Medulla oblongata (tissue), 1 donor: ENCODE results near the gene DLEC1.
A peak's percentile ranks its signal among the peaks of the same experiment; 100 is the strongest.
"Not testable (repeated sequence)": the region's sequence is repeated elsewhere in the genome, so short reads cannot be mapped to it uniquely, and the experiment has no call there.

Experiments used
- DNase-seq: peaks from one replicate; pipeline ENCODE4 v3.0.0-alpha.2; 2015; ENCODE audit errors: extremely low spot score

The DLEC1 gene

GRCh38 chr3:38083254-38083653 lies 44.2 kb downstream of the DLEC1 start:
- not testable (repeated sequence) for DNase-seq

- no peak for DNase-seq
Measured at GRCh38 chr3:38083871-38084333, 44.9 kb downstream of the DLEC1 start.

DNA sequence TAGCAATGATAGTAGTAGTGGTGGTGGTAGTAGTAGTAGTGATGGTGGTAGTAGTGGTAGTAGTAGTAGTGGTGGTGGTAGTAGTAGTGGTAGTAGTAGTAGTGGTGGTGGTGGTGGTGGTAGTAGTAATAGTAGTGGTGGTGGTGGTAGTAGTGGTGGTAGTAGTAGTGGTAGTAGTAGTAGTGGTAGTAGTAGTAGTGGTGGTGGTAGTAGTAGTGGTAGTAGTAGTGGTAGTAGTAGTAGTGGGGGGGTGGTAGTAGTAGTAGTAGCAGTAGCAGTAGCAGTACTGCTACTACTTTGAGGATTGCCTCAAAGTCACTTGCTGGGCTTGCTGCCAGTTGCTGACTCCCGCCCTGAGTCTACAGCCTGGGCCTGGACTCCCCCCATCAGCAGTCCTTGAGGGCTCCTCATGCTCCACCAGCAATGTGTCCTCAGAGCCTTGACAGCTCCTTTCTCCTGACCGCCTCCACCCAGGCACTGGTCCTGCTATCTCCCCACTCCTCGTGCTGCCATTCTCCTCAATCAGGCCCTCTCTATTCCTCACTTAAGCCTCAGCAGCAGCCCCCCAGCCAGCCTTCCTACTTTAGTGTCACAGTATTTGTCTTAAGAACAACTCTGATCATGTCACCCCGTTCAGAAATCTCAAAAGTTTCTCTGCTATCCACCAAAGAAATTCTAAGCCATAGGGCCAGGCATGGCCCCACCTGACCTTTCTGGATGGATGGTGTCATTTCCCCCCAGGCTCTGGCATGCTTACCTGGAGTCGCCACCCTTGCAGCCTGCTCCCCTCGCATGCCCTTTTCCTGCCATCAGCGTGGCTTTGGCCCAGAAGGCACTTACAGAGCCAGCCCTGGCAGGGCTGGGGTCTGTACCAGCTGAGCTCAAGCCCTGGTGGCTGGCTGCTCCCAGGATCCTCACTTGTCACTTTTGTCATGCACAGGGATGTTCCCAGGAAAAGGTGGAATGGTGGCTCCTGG lies 45.6 kb downstream of the DLEC1 start:
- DNase-seq: no peak

GRCh38 chr3:38085311-38085942 lies 46.4 kb downstream of the DLEC1 start:
- no peak for DNase-seq

- DNase-seq: no peak
Measured at GRCh38 chr3:38085943-38086324, 46.9 kb downstream of the DLEC1 start.

GRCh38 chr3:38086496-38086895 lies 47.5 kb downstream of the DLEC1 start:
- DNase-seq: no peak

- DNase-seq: not testable (repeated sequence)
Measured at GRCh38 chr3:38087278-38087677, 48.3 kb downstream of the DLEC1 start.

DNA sequence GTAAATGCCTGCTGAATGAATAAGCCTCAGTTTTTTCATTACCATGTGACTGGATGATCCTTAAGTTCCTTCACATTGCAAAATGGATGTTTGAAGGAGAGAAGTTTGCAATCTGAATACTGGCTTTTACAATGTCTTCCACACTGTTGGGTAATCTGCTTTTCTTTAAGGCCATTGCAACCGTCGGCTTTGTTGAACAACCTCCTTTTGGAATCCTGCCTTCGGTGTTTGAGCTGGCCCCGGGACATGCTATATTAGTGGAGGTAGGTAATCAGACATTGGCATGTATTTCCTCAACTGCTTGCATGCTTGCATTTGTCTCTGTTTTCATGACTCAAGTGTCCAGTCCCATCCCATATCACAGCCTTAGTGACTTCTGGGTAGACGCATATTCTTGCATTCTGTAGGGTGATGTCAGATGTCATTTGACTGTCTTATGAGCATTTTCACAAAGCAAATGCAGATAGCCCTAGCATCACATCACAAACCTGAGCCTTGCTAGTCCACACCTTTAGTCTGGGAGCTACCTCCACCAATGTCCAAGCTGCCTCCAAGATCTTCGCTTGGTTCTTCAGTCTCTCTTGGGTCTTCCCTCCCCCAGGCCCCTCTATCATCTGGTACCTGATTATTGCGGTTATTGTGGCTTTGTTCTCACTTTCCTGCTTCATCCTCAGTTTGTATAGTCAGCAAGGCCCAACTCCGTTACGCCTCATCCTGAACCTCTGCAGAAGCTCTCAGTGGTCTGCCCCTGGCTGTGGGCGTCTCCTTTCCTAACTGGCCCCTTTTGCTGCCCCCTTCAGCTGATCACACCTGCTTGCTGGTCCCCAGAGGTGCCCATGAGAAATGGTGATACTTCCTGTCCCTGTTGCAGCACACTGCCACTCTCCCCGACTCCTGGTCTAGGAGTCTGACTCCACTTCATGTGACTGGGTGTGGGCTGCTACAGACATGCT lies 49.4 kb downstream of the DLEC1 start:
- no peak for DNase-seq

GRCh38 chr3:38089163-38089562 lies 50.2 kb downstream of the DLEC1 start:
- DNase-seq: no peak

GRCh38 chr3:38090453-38090852 lies 51.4 kb downstream of the DLEC1 start:
- no peak for DNase-seq

- DNase-seq: no peak
Measured at GRCh38 chr3:38094999-38095398, 56.0 kb downstream of the DLEC1 start.

DNA sequence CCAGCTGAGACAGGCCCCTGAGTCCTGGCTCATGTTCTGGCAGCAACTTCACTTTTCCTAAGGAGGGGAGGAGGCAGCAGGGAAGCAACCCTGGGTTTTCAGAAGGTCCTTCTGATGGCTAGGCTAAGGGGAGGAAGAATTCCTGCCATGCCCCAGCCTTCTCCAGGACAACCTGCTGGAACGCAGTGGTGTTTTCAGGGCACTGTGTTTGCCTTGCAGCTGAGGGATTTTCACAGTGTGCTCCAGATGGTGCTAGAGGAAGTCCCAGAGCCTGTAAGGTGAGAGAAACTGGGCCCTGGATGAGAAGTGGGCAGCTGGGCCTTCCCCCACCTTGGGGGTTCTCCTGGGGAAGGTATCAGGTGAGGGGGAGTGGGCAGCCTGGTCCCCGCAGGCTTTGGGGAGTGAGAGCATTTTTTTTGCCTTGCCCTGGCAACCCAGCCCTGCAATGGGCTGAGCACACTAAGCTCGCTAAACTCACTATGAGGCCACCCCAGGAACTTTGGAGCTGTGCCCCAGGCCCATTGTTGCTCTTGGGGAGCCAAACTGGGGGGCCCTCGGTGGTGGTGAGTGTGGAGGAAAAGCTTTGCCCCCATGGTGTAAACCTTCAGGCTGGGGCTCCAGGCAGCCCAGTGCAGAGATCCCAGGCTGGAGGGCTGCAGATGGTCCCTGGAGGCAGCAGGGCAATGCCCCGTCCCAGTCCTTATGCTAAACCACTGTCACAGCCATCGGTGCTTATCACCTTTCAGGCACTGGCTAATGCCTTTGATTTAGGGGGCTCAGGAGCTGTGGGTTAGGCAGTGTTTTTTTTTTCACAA lies 56.9 kb downstream of the DLEC1 start:
- DNase-seq: peak; percentile 40

DNA sequence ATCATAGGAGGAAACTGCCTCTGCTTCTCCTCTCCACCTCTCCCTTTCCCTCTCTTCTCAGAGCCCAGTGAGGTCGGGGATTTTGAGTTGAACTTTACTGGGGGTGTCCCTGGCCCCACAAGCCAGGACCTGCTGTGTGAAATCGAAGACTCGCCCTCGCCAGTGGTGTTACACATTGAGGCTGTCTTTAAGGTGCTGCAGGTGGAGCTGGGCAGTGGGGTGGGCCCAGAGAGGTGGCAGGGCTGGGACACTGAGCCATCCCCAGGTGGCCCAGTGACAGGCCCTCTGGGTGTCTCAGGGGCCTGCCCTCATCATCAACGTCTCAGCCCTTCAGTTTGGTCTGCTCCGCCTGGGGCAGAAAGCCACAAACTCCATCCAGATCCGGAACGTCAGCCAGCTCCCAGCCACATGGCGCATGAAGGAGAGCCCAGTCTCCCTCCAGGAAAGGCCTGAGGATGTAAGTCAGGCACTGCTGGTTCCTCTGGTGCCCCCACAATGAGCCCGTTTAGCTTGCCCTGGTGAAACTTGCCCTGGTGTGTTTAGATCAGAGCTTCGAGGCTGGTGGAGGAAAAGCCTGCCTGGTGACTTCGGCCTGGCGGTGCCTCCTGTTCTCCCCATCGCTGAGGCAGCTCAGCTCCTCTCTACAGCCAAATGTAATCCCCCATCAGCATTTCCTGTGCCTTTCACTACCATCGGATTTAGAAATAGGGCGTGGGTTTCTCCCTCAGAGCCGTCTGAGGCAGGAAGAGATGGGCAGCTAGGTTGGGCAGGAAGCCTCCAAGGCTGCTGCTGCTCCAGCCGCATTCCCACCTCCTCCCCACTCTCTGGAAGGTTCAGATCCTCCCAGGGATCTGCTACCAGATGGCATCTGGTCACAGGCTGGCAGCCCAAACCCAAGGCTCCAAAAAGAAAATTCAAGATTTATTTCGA lies 58.7 kb downstream of the DLEC1 start:
- DNase-seq: no peak

GRCh38 chr3:38098376-38098723 lies 59.3 kb downstream of the DLEC1 start:
- DNase-seq: no peak

DNA sequence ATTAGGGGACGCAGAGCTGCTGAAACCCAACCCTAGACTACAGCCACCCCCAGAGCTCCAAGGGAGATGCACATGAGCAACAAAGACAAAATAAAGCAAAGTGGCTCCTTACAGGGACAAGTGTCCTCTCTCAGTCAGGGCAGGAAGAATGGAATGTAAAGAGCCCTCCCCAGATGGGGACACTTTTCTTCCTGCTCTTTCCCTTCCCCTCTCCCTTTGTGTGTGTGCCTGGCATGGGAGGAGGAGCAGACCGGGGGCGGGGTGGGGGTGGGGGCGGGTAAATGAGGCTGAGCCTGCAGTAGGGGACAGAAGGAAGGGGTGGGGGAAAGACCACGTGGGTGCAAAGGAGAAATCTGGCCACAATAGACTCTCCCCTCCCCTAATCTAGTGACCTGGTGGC lies 60.5 kb downstream of the DLEC1 start:
- DNase-seq: no peak

DNA sequence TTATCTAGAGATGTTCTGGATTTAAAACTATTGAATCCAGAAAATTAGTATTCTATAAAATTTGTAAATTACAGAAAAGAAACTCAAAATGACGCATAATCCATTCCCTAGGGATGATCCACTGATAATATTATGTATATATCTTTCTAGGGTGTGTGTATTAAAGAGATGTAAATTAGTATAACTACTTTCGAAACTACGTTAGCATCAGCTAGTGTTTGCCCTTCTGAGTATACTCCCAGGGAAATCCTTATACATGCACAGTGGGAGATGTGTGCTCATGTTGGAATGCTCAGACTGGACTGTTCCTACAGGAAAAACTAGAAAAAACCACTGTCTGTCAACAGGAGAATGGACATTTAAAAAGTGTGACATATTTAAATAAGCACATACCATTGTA lies 61.5 kb downstream of the DLEC1 start:
- no peak for DNase-seq

GRCh38 chr3:38101811-38102443 lies 62.9 kb downstream of the DLEC1 start:
- DNase-seq: no peak

DNA sequence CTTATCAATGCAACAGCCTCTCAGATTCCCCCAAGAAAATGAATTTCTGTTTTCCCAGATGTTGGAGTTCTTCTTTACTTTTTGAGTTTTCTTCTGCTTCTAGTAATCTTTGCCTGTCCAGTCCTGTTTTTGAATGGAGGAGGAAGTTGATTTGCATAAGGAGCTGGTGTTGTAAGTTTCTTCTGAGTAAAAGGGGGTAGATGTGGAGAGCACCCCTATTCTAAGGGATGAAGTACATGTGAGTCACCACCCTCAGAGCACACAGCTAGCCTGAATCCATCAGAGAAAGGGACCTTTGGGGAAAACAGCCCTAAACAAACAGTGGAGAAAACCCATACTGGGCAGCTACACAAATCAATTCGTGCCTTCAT lies 63.4 kb downstream of the DLEC1 start:
- DNase-seq: no peak

- DNase-seq: no peak
Measured at GRCh38 chr3:38105525-38105924, 66.5 kb downstream of the DLEC1 start.
